Suprapubic skin (tissue), 4 donors: ENCODE measurements around the gene FANCE. TPM values are rescaled to one million over a fixed set of nuclear protein-coding genes. Genes with fewer than 3 reads are reported as not detected.
A peak's percentile ranks its signal among the peaks of the same experiment; 100 is the strongest.

Experiments
- DNase-seq, 2 donors: peaks; one replicate each; pipeline ENCODE4 v3.0.0-alpha.2; 2019; ENCODE audit warnings: low spot score in 2 of 2
- H3K27ac ChIP-seq: fragments of 200-600 bp; sonication (generic); one replicate; pipeline ENCODE4 v1.5.1; 2019
- H3K27me3 ChIP-seq: fragments of 200-600 bp; sonication (generic); one replicate; pipeline ENCODE4 v1.5.1; 2019
- H3K36me3 ChIP-seq: fragments of 200-600 bp; sonication (generic); one replicate; pipeline ENCODE4 v1.5.1; 2019
- H3K4me1 ChIP-seq: fragments of 200-600 bp; sonication (generic); one replicate; pipeline ENCODE4 v1.5.1; 2019
- H3K4me3 ChIP-seq: fragments of 200-600 bp; sonication (generic); one replicate; pipeline ENCODE4 v1.5.1; 2019; ENCODE audit warnings: mild to moderate bottlenecking
- H3K9me3 ChIP-seq: fragments of 200-600 bp; sonication (generic); one replicate; pipeline ENCODE4 v1.5.1; 2019
- EP300 ChIP-seq: sonication (generic); formaldehyde crosslinking; IDR thresholded peaks from one replicate; pipeline ENCODE4 v1.6.1; 2017; ENCODE audit warnings: antibody characterized with exemption
- POLR2A ChIP-seq, 2 donors: fragments of 450-650 bp; IDR thresholded peaks; one replicate each; pipeline ENCODE4 v1.6.1; 2017; ENCODE audit warnings: antibody characterized with exemption in 2 of 2, mild to moderate bottlenecking in 2 of 2, moderate library complexity in 2 of 2
- POLR2AphosphoS5 ChIP-seq, 3 donors: sonication (generic); formaldehyde crosslinking; IDR thresholded peaks; one replicate each; pipeline ENCODE4 v1.6.1; 2017; ENCODE audit warnings: antibody characterized with exemption in 3 of 3
- WGBS: methylation state at CpG from one replicate; pipeline ENCODE4 v1.1.5; 2018; 5-methylcytosine and 5-hydroxymethylcytosine counted together
- total RNA-seq, 4 donors: library from RNA; depleted of rRNA; stranded (reverse); fragments of >200 nt; gene quantifications; one replicate each; pipeline ENCODE4 v1.1.0, GENCODE V29; 2016
- TF ChIP-seq, protein P1 (sequence below), 2 donors: fragments of 200-600 bp in 1 of 2; fragments of 450-650 bp in 1 of 2; sonication (generic) in 1 of 2; IDR thresholded peaks; one replicate each; pipeline ENCODE4 v1.5.1; 2016 to 2019; ENCODE audit warnings: antibody characterized with exemption in 2 of 2, mild to moderate bottlenecking in 1 of 2, moderate library complexity in 1 of 2

FANCE gene
- total RNA-seq, 4 donors from 2014 or later = 20.6 to 25.6 (median 21.6) TPM

DNA sequence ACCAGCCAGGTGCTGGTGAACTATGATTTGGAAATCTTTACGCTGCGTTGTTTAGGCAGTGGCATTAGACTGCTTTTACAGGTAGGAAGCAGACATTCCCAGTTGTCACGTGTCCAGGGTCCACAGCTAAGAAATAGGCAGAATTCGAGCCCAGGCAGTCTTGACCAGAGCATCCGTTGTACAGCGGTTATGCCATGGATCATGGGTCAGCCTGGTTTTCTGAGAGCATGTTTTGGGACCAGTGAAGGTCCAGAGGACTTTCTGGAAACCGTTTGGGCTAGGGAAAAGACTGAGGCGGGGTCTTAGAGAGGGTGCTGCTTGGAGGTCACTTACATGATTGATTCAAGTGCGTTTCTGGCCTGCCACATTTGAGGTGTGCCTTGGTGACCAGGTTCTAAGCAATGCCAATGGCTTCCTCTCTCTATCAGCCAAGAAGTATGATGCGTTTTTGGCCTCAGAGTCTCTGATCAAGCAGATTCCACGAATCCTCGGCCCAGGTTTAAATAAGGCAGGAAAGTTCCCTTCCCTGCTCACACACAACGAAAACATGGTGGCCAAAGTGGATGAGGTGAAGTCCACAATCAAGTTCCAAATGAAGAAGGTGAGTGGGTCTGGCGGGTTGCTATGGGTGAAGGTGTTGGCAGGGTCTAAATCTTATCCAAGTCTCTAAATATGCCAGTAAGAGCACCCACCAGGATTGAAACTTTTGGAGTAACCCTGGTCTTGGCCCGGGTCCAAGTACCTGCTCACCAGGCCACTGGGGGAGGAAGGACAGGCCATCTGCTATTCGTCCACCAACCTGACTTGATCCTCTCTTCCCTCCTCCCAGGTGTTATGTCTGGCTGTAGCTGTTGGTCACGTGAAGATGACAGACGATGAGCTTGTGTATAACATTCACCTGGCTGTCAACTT lies 17.9 kb downstream of the FANCE start:
- 36% methylated on average over 16 of the region's 18 CpGs for WGBS
- H3K4me3 ChIP-seq = peak overlapping the region; percentile 87
- peaks cover 49% of the 10 kb centered on the region for H3K4me1 ChIP-seq
- H3K27ac ChIP-seq = peak overlapping the region; percentile 95
- DNase-seq = peak in 1 of 2 donors; percentile 65
- H3K9me3 ChIP-seq = no peaks in the 10 kb centered on the region
- H3K36me3 ChIP-seq = peaks cover 52% of the 10 kb centered on the region
- TF ChIP-seq POLR2AphosphoS5 (IDR thresholded peaks at IDR 0.05) = no peak
- no peak for TF ChIP-seq EP300
- no peak for TF ChIP-seq POLR2A (IDR thresholded peaks at IDR 0.05)
- TF ChIP-seq, protein P1, sequence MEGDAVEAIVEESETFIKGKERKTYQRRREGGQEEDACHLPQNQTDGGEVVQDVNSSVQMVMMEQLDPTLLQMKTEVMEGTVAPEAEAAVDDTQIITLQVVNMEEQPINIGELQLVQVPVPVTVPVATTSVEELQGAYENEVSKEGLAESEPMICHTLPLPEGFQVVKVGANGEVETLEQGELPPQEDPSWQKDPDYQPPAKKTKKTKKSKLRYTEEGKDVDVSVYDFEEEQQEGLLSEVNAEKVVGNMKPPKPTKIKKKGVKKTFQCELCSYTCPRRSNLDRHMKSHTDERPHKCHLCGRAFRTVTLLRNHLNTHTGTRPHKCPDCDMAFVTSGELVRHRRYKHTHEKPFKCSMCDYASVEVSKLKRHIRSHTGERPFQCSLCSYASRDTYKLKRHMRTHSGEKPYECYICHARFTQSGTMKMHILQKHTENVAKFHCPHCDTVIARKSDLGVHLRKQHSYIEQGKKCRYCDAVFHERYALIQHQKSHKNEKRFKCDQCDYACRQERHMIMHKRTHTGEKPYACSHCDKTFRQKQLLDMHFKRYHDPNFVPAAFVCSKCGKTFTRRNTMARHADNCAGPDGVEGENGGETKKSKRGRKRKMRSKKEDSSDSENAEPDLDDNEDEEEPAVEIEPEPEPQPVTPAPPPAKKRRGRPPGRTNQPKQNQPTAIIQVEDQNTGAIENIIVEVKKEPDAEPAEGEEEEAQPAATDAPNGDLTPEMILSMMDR (IDR thresholded peaks at IDR 0.05) = no peak
- H3K27me3 ChIP-seq = no peaks in the 10 kb centered on the region

GRCh38 chr6:35470663-35471120 lies 18.6 kb downstream of the FANCE start:
- DNase-seq = no peak
- H3K36me3 ChIP-seq = peaks cover 55% of the 10 kb centered on the region
- no peaks in the 10 kb centered on the region for H3K9me3 ChIP-seq
- no peak overlapping the region for H3K27ac ChIP-seq
- peaks cover 49% of the 10 kb centered on the region for H3K4me1 ChIP-seq
- no peak for TF ChIP-seq EP300
- no peak for TF ChIP-seq POLR2AphosphoS5 (IDR thresholded peaks at IDR 0.05)
- TF ChIP-seq, protein P1 (IDR thresholded peaks at IDR 0.05) = no peak
- no peak for TF ChIP-seq POLR2A (IDR thresholded peaks at IDR 0.05)
- H3K27me3 ChIP-seq = no peaks in the 10 kb centered on the region
- 57% methylated on average over 3 of the region's 3 CpGs for WGBS
- peak overlapping the region; percentile 87 for H3K4me3 ChIP-seq

DNA sequence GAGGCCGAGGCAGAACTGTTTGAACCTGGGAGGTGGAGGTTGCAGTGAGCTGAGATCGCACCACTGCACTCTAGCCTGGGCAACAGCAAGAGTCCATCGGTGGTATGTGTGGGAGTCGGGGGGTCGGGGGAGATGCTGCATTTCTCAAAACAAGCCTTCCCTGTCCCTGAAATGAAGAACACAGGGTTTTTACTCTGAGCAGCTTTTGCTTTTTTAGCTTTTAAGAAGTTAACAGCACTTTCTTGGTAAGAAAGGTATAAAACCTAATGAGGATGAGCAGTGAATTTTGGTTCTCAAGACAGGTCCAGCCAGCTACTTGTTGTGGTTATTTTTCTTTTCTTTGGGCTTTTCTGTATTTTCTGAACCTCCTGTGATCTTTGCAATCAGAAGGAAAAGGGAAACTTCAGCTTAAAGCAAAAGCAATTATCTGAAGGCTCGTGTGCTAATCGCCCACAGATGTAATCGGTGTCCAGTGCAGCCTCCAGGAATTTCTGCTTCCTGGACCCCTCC lies 19.8 kb downstream of the FANCE start:
- WGBS = 53% methylated on average over 7 of the region's 8 CpGs
- no peak for DNase-seq
- no peaks in the 10 kb centered on the region for H3K27me3 ChIP-seq
- H3K4me1 ChIP-seq = peaks cover 49% of the 10 kb centered on the region
- TF ChIP-seq EP300 = no peak
- TF ChIP-seq, protein P1 (IDR thresholded peaks at IDR 0.05) = no peak
- peak overlapping the region; percentile 38 for H3K27ac ChIP-seq
- peaks cover 50% of the 10 kb centered on the region for H3K36me3 ChIP-seq
- H3K4me3 ChIP-seq = peak overlapping the region; percentile 1
- no peaks in the 10 kb centered on the region for H3K9me3 ChIP-seq

- TF ChIP-seq, protein P1 (IDR thresholded peaks at IDR 0.05) = no peak
- TF ChIP-seq POLR2AphosphoS5 (IDR thresholded peaks at IDR 0.05) (no peak), EP300 (no peak), POLR2A (IDR thresholded peaks at IDR 0.05) (no peak)
- no peak for DNase-seq
- Histone ChIP-seq H3K27ac (no peak overlapping the region), H3K36me3 (peaks cover 62% of the 10 kb centered on the region), H3K4me3 (no peak overlapping the region), H3K27me3 (no peaks in the 10 kb centered on the region), H3K4me1 (peaks cover 40% of the 10 kb centered on the region), H3K9me3 (no peaks in the 10 kb centered on the region)
- 85% methylated on average over 9 of the region's 9 CpGs for WGBS
Observed at GRCh38 chr6:35473075-35473849, 21.1 kb downstream of the FANCE start.

GRCh38 chr6:35473850-35474130 lies 21.7 kb downstream of the FANCE start:
- no peak for DNase-seq
- Histone ChIP-seq H3K27me3 (no peaks in the 10 kb centered on the region), H3K4me1 (peaks cover 40% of the 10 kb centered on the region), H3K27ac (no peak overlapping the region), H3K4me3 (no peak overlapping the region), H3K36me3 (peaks cover 67% of the 10 kb centered on the region), H3K9me3 (no peaks in the 10 kb centered on the region)
- no peak for TF ChIP-seq POLR2AphosphoS5 (IDR thresholded peaks at IDR 0.05)
- no peak for TF ChIP-seq POLR2A (IDR thresholded peaks at IDR 0.05)
- TF ChIP-seq EP300 = no peak
- TF ChIP-seq, protein P1 (IDR thresholded peaks at IDR 0.05) = no peak
